H1 (cell line): Measurements from ENCODE around the gene SIRT7. TPM values are rescaled to one million over a fixed set of nuclear protein-coding genes. Genes with fewer than 3 reads are reported as not detected.

ENCODE experiments used
- BACH1 ChIP-seq: IDR thresholded peaks from 2 replicates; pipeline ENCODE4 v1.6.1; 2012; ENCODE audit warnings: low read length, improper control_type of control experiment
- CREB1 ChIP-seq: IDR thresholded peaks from 2 replicates; pipeline ENCODE4 v1.6.1; 2012; ENCODE audit warnings: inconsistent platforms
- EGR1 ChIP-seq: IDR thresholded peaks from 2 replicates; pipeline ENCODE4 v1.6.1; 2011; ENCODE audit warnings: low read depth, low read length, borderline replicate concordance
- SP2 ChIP-seq: IDR thresholded peaks from 2 replicates; pipeline ENCODE4 v1.6.1; 2012; ENCODE audit warnings: mild to moderate bottlenecking, low read length, inconsistent platforms
- polyA plus RNA-seq, 7 experiments: library from polyadenylated mRNA; depleted of rRNA in 3 of 7; stranded (reverse) in 5 of 7; unstranded in 2 of 7; fragments of >200 nt in 5 of 7; fragments of 200-250 nt in 2 of 7; gene quantifications; 1 replicate in 5 of 7; 2 replicates in 1 of 7; 4 replicates in 1 of 7; pipeline versions ENCODE4 v1.2.1 to v1.2.3, GENCODE V29; 2011 to 2013; ENCODE audit warnings: missing spikeins in 2 of 7, mixed read lengths in 2 of 7
- total RNA-seq: library from RNA; stranded (reverse); fragmentation: NEBNext Ultra II Directional; extraction: Animal tissue kit (Norgen Biotek cat#: 25700); gene quantifications from 2 replicates; pipeline ENCODE4 v1.2.1, GENCODE V29; 2021

The SIRT7 gene
- total and polyA plus RNA-seq, 2 of the 8 experiments (the other 6 are each of a cell fraction or from before 2014, with no cell fraction given), result 5.8 to 16.6 TPM

DNA sequence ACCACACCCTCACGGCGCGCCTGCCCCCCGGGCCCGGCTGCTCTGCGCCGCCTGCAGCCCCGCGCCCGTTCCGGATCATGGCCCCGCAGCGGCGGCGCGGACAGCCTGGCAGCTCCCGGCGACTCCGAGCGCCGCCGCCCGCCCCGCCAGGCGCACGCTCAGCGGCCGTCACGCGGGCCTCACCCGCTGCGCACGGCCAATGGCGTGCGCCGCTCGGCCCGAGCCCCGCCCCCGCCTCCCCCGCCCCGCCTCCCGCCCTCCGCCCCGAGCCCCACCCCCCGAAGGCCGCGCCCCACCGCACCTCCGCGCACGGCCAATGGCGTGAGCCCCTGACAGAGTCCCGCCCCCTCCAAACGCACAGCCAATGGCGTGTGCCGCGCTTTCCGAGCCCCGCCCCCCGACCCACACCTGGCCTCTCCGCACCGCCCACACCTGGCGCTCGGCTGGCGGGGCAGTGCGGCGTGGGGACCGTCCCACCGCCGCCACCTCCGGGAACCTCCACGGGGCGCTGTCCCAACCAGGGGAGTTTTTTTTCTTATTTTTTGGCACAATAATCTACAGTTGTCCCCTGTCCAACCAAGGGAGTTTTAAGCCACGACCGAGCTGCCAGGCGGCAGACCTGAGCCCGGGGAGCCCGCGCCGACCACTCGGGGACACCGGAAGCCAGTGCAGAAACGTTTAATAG, 6.6 kb downstream of the SIRT7 start, which contains the start of gene PCYT2 (continued):
- TF ChIP-seq CREB1 (peak; percentile 25; the same call in 1 of the 2 replicates), EGR1 (no peak; the same call in 1 of the 2 replicates), SP2 (no peak), BACH1 (peak; percentile 36; the same call in 1 of the 2 replicates)
